Measurements from ENCODE around the gene GEN1. TPM values are rescaled to one million over a fixed set of nuclear protein-coding genes. Genes with fewer than 3 reads are reported as not detected.
A peak's percentile ranks its signal among the peaks of the same experiment; 100 is the strongest.

Gene GEN1
- total and polyA plus RNA-seq, 2 donors (not counting 1 experiment from before 2014, with no cell fraction given) = 16.7 to 105 TPM

DNA sequence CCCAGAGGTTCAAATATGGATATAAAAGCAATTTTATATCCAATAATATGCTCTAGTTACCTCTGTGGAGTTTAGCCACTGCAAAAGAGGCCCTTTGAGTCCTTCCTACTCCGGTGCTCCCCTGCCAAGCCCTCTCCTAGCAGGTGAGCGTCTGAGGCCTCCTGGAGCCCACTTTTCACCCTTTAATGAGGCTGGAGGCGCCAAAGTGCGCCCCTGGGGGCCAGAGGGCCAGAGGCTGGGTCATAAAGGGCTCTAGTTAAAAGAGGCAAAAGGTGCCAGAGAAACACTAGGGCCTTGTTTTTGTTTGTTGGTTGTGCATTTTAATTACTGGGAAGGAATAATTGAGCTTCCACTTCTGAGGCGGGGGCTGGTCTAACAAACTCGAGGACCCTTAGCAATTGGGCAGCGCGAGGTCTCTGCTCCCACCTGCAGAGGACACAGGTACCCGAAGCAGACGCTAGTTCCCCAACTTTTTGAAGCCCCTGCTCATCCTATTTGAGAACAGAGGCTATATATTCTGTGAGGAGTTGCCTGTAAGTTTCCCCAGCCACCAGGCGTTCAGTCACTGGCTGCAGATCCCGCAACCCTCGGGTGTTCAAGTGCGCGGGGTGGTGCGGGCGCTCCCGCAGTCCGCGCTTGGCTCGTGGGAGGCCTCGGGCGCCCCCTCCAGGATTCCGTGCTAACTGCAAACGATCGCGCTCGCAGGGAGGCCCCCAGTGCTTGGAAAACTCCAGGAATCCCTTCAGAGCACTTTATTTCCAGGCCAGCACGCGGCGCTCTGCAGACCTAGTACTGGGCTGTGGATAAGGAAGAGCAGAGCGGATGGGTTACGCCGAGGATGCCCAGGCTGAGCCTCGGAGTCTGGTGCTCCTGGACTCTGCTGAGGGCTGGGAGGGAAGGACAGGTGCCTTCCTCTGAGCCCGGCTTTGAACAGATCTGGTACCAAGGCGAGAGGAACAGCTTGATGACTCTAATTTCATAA is 76.4 kb downstream of the GEN1 start:
- ChIA-PET POLR2A (no interaction called here), CTCF (interaction anchor here (0.8 to 9.8 kb wide), 28 partner anchors 9 to 159 kb away, joined by 3 to 155 read pairs (median 6); partner anchors contain the start of genes GEN1 and SMC6)
- H3K4me1 ChIP-seq (ENCODE audit: control insufficient read depth in 2 of 2, insufficient read depth in 2 of 2, low read length in 2 of 2) = peaks cover 17 to 20% of the 10 kb centered on the region in 2 donors
- peaks cover 0 to 3% (median 0%) of the 10 kb centered on the region in 3 donors for H3K9me3 ChIP-seq (ENCODE audit: control extremely low read depth in 1 of 3, control insufficient read depth in 2 of 3, insufficient read depth in 1 of 3, low read length in 2 of 3)
- H3K4me3 Mint-ChIP-seq = peak overlapping the region; percentile 70
- H3K4me2 ChIP-seq (replicated peaks; ENCODE audit: low read depth, low read length, poor library complexity, severe bottlenecking) = peak overlapping the region; percentile 78
- WGBS (ENCODE audit: insufficient coverage) = 19% methylated on average over 37 of the region's 37 CpGs
- TF ChIP-seq EZH2 (IDR thresholded peaks at IDR 0.05; ENCODE audit: borderline replicate concordance, insufficient read depth, low read depth, low read length, poor library complexity, severe bottlenecking) = no peak
- TF ChIP-seq, protein P1, sequence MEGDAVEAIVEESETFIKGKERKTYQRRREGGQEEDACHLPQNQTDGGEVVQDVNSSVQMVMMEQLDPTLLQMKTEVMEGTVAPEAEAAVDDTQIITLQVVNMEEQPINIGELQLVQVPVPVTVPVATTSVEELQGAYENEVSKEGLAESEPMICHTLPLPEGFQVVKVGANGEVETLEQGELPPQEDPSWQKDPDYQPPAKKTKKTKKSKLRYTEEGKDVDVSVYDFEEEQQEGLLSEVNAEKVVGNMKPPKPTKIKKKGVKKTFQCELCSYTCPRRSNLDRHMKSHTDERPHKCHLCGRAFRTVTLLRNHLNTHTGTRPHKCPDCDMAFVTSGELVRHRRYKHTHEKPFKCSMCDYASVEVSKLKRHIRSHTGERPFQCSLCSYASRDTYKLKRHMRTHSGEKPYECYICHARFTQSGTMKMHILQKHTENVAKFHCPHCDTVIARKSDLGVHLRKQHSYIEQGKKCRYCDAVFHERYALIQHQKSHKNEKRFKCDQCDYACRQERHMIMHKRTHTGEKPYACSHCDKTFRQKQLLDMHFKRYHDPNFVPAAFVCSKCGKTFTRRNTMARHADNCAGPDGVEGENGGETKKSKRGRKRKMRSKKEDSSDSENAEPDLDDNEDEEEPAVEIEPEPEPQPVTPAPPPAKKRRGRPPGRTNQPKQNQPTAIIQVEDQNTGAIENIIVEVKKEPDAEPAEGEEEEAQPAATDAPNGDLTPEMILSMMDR (IDR thresholded peaks at IDR 0.05) = peak; percentile 97
- H3K36me3 ChIP-seq (replicated peaks in 1 of 2; ENCODE audit: control extremely low read depth in 1 of 2, control insufficient read depth in 1 of 2, extremely low read depth in 1 of 2, insufficient read depth in 2 of 2, low read length in 1 of 2) = no peaks in the 10 kb centered on the region
- H3K27me3 Mint-ChIP-seq = no peaks in the 10 kb centered on the region
- H3K27me3 ChIP-seq (replicated peaks in 1 of 4; ENCODE audit: control extremely low read depth in 1 of 4, control insufficient read depth in 3 of 4, insufficient read depth in 4 of 4, low read length in 3 of 4) = peaks cover 0 to 3% (median 0%) of the 10 kb centered on the region in 4 experiments
- peak overlapping the region; percentile 50 for H3K27ac Mint-ChIP-seq
- no peaks in the 10 kb centered on the region for H4K20me1 ChIP-seq (ENCODE audit: control insufficient read depth, insufficient read depth, low read length, poor library complexity, severe bottlenecking)
- H3K9ac ChIP-seq (ENCODE audit: low read length) = peak overlapping the region; percentile 56
- H3K9me3 Mint-ChIP-seq (ENCODE audit: insufficient read depth) = peaks cover 3% of the 10 kb centered on the region
- H3K79me2 ChIP-seq (ENCODE audit: control insufficient read depth, insufficient read depth, low read length) = no peaks in the 10 kb centered on the region
- intact Hi-C loops (cut with micrococcal nuclease) = loop anchor here (1.0 to 10.0 kb wide), 5 partner anchors 17 to 706 kb away; no protein-coding TSS in a partner anchor
- H3K4me1 Mint-ChIP-seq = peaks cover 34% of the 10 kb centered on the region
- no peak overlapping the region for H3K27ac ChIP-seq (ENCODE audit: low read length in 2 of 2)
- peak; percentile 91 for ATAC-seq (ENCODE audit: low read depth)
- H3K4me3 ChIP-seq (ENCODE audit: control extremely low read depth in 1 of 5, extremely low read depth in 1 of 5, insufficient read depth in 1 of 5, low read depth in 2 of 5, low read length in 4 of 5) = peak overlapping the region in 4 of 5 experiments; percentile 13 to 59 (median 33)
- H2AFZ ChIP-seq (ENCODE audit: insufficient read depth, low read depth, low read length, poor library complexity, severe bottlenecking) = peak overlapping the region; percentile 89
- DNase-seq = peak; percentile 76

Measured in B cell (primary cell).